PFSK-1 (cell line): ENCODE measurements around the gene TANGO2.

Experiments
- POLR2AphosphoS5 ChIP-seq: IDR thresholded peaks from 2 replicates; pipeline ENCODE4 v1.6.1; 2012; ENCODE audit warnings: low read depth, mild to moderate bottlenecking, control low read depth, low read length, moderate library complexity
- SIN3A ChIP-seq: IDR thresholded peaks from 2 replicates; pipeline ENCODE4 v1.6.1; 2012; ENCODE audit warnings: mild to moderate bottlenecking, low read length, moderate library complexity, borderline replicate concordance; ENCODE audit not compliant: insufficient read depth
- TAF1 ChIP-seq: IDR thresholded peaks from 2 replicates; pipeline ENCODE4 v1.6.1; 2012; ENCODE audit warnings: low read length, control low read depth, borderline replicate concordance; ENCODE audit not compliant: insufficient read depth
- TF ChIP-seq, protein P1 (sequence below), 2 experiments: IDR thresholded peaks; 2 replicates each; pipeline versions ENCODE4 v1.6.1 to v1.8.0; 2011 to 2012; ENCODE audit warnings: low read depth in 2 of 2, low read length in 2 of 2, control low read depth in 1 of 2, inconsistent platforms in 1 of 2, mild to moderate bottlenecking in 1 of 2, moderate library complexity in 1 of 2; ENCODE audit not compliant: insufficient read depth in 1 of 2

DNA sequence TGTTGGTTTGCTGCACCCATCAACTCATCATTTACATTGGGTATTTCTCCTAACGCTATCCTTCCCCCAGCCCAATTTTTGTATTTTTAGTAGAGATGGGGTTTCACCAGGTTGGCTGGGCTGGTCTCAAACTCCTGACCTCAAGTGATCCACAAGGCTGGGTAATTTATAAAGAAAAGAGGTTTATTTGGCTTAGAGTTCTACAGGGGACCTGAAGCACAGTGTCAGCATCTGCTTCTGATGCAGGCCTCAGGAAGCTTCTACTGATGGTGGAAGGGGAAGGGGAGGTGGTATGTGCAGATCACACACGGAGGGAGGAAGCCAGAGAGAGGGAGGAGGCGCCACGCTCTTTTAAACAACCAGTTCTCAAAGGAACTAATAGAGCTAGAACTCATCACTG lies 25.8 kb downstream of the TANGO2 start:
- TF ChIP-seq, protein P1, sequence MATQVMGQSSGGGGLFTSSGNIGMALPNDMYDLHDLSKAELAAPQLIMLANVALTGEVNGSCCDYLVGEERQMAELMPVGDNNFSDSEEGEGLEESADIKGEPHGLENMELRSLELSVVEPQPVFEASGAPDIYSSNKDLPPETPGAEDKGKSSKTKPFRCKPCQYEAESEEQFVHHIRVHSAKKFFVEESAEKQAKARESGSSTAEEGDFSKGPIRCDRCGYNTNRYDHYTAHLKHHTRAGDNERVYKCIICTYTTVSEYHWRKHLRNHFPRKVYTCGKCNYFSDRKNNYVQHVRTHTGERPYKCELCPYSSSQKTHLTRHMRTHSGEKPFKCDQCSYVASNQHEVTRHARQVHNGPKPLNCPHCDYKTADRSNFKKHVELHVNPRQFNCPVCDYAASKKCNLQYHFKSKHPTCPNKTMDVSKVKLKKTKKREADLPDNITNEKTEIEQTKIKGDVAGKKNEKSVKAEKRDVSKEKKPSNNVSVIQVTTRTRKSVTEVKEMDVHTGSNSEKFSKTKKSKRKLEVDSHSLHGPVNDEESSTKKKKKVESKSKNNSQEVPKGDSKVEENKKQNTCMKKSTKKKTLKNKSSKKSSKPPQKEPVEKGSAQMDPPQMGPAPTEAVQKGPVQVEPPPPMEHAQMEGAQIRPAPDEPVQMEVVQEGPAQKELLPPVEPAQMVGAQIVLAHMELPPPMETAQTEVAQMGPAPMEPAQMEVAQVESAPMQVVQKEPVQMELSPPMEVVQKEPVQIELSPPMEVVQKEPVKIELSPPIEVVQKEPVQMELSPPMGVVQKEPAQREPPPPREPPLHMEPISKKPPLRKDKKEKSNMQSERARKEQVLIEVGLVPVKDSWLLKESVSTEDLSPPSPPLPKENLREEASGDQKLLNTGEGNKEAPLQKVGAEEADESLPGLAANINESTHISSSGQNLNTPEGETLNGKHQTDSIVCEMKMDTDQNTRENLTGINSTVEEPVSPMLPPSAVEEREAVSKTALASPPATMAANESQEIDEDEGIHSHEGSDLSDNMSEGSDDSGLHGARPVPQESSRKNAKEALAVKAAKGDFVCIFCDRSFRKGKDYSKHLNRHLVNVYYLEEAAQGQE (IDR thresholded peaks at IDR 0.05; ENCODE audit: insufficient read depth in 1 of 2, low read depth in 2 of 2, low read length in 2 of 2): no peak
- TF ChIP-seq POLR2AphosphoS5: no peak
- no peak for TF ChIP-seq SIN3A
- no peak for TF ChIP-seq TAF1
